Mesothelial cell of epicardium (in vitro differentiated cells): ENCODE results near the gene SPECC1L. TPM values are rescaled to one million over a fixed set of nuclear protein-coding genes. Genes with fewer than 3 reads are reported as not detected.
A peak's percentile ranks its signal among the peaks of the same experiment; 100 is the strongest.

Experiments used
- DNase-seq, 2 experiments: peaks; one replicate each; pipeline ENCODE4 v3.0.0; 2021; ENCODE audit warnings: low spot score in 2 of 2; ENCODE audit not compliant: unreplicated experiment in 2 of 2
- H3K27ac Mint-ChIP-seq: 2 replicates; pipeline ENCODE4 v1.8.0; 2021; ENCODE audit warnings: mixed read lengths
- H3K27me3 Mint-ChIP-seq: 2 replicates; pipeline ENCODE4 v1.8.0; 2021; ENCODE audit warnings: low read depth, mixed read lengths
- H3K36me3 Mint-ChIP-seq: 2 replicates; pipeline ENCODE4 v1.8.0; 2021; ENCODE audit warnings: mixed read lengths
- H3K4me1 Mint-ChIP-seq: 2 replicates; pipeline ENCODE4 v1.8.0; 2021; ENCODE audit warnings: mixed read lengths
- H3K4me3 Mint-ChIP-seq: 2 replicates; pipeline ENCODE4 v1.8.0; 2021; ENCODE audit warnings: mild to moderate bottlenecking, moderate library complexity, mixed read lengths
- H3K9me3 Mint-ChIP-seq: 2 replicates; pipeline ENCODE4 v1.8.0; 2021; ENCODE audit warnings: mixed read lengths
- CTCF ChIP-seq: fragments of 200-600 bp; sonication (generic); IDR thresholded peaks from one replicate; pipeline ENCODE4 v1.5.0; 2021; ENCODE audit warnings: antibody characterized with exemption; ENCODE audit not compliant: unreplicated experiment
- total RNA-seq: library from RNA; stranded (reverse); gene quantifications from 3 replicates; pipeline ENCODE4 v1.2.1, GENCODE V29; 2021

The SPECC1L gene
- total RNA-seq, 1 donor from 2014 or later = 88.0 TPM

GRCh38 chr22:24465566-24465965 is 194.9 kb downstream of the SPECC1L start:
- no peak for TF ChIP-seq CTCF
- Mint-ChIP-seq H3K27ac (peak overlapping the region; percentile 60), H3K4me1 (peaks cover 31% of the 10 kb centered on the region), H3K4me3 (no peak overlapping the region), H3K36me3 (no peaks in the 10 kb centered on the region), H3K27me3 (no peaks in the 10 kb centered on the region), H3K9me3 (peaks cover 7% of the 10 kb centered on the region)
- no peak for DNase-seq

DNA sequence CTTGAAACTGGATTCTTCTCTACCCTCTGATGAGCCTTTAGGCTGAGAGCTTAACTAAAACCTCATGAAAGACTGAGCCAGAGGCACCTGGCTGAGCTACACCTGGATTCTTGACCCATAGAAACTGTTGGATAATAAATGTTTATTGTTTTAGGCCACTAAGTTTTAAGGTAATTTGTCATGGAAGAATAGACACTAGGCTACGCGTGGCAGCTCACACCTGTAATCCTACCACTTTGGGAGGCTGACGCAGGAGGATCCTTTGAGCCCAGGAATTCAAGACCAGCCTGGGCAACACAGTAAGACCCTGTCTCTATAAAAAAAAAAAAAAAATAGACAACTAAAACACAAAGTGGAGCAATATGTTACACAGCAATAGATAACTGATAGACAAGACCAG is 195.3 kb downstream of the SPECC1L start:
- Mint-ChIP-seq H3K27ac (peak overlapping the region; percentile 88), H3K36me3 (no peaks in the 10 kb centered on the region), H3K9me3 (peaks cover 7% of the 10 kb centered on the region), H3K4me3 (no peak overlapping the region), H3K4me1 (peaks cover 28% of the 10 kb centered on the region), H3K27me3 (no peaks in the 10 kb centered on the region)
- no peak for TF ChIP-seq CTCF
- DNase-seq = no peak

- Mint-ChIP-seq H3K4me1 (peaks cover 33% of the 10 kb centered on the region), H3K27ac (peak overlapping the region; percentile 88)
- no peak for DNase-seq
Observed at GRCh38 chr22:24466716-24467328, 196.2 kb downstream of the SPECC1L start.

GRCh38 chr22:24467340-24467739 is 196.7 kb downstream of the SPECC1L start:
- no peaks in the 10 kb centered on the region for H3K27me3 Mint-ChIP-seq
- no peaks in the 10 kb centered on the region for H3K36me3 Mint-ChIP-seq
- TF ChIP-seq CTCF = no peak
- no peak for DNase-seq
- H3K4me3 Mint-ChIP-seq = no peak overlapping the region
- H3K27ac Mint-ChIP-seq = peak overlapping the region; percentile 88
- peaks cover 33% of the 10 kb centered on the region for H3K4me1 Mint-ChIP-seq
- H3K9me3 Mint-ChIP-seq = peaks cover 3% of the 10 kb centered on the region

More at GRCh38 chr22:24466716-24467328, 196.2 kb downstream of the SPECC1L start:
- Mint-ChIP-seq H3K4me3 (no peak overlapping the region), H3K27me3 (no peaks in the 10 kb centered on the region), H3K9me3 (peaks cover 7% of the 10 kb centered on the region), H3K36me3 (no peaks in the 10 kb centered on the region)
- TF ChIP-seq CTCF = no peak

Other genes starting within 250 kb of the SPECC1L start
- gene SUSD2, start 89.3 kb upstream of the SPECC1L start, total RNA-seq = 0.91 to 1.4 TPM (median 1.2 TPM) in 3 replicates
- 2.9 to 4.1 TPM (median 3.6 TPM) in 3 replicates for gene GGT5, start 25.7 kb upstream of the SPECC1L start, total RNA-seq
- gene ADORA2A, start 156.8 kb downstream of the SPECC1L start, total RNA-seq = 8.3 to 10.8 TPM (median 9.4 TPM) in 3 replicates
- gene UPB1, start 224.5 kb downstream of the SPECC1L start, total RNA-seq = 1.3 to 1.5 TPM (median 1.3 TPM) in 3 replicates